Endothelial cell of umbilical vein (primary cell): ENCODE measurements around the gene NLGN1. TPM values are rescaled to one million over a fixed set of nuclear protein-coding genes. Genes with fewer than 3 reads are reported as not detected.
A peak's percentile ranks its signal among the peaks of the same experiment; 100 is the strongest.

Experiments
- BruUV-seq: library from RNA; stranded (reverse); fragments of 400-500 nt; replicated peaks from 2 replicates; lab custom pipeline; 2021; lab: Mats Ljungman, UMichigan
- CTCF ChIA-PET: fragments of 300-600, 350-600 bp; sonication (Branson Sonifier 250); formaldehyde crosslinking; loops from one replicate; lab custom pipeline; 2021; ENCODE audit warnings: antibody characterized with exemption, inconsistent platforms; lab: Charles Lee
- POLR2A ChIA-PET: fragments of 300-600, 350-600 bp; sonication (Branson Sonifier 250); formaldehyde crosslinking; loops from one replicate; lab custom pipeline; 2021; ENCODE audit warnings: antibody characterized with exemption, inconsistent platforms; lab: Charles Lee
- DNase-seq: peaks from one replicate; pipeline ENCODE4 v3.0.0-alpha.2; 2011; ENCODE audit warnings: low read depth, low spot score
- FAIRE-seq: peaks from 2 replicates; lab custom pipeline; 2011; peaks lifted over from hg19 to GRCh38; lab: Jason Lieb, UNC
- H2AFZ ChIP-seq: 2 replicates; pipeline ENCODE4 v1.6.0; 2012; ENCODE audit warnings: low read depth, low read length, control low read depth, inconsistent platforms
- H3K27ac ChIP-seq: 2 replicates; pipeline ENCODE4 v1.5.1; 2011; ENCODE audit warnings: low read depth, mild to moderate bottlenecking, control low read depth, low read length, moderate library complexity; ENCODE audit not compliant: insufficient read depth
- H3K27me3 ChIP-seq, 2 experiments: 2 replicates each; pipeline versions ENCODE4 v1.6.0 to v1.6.1; 2011; ENCODE audit warnings: low read length in 2 of 2, mixed read lengths in 1 of 2; ENCODE audit not compliant: control insufficient read depth in 2 of 2, insufficient read depth in 2 of 2
- H3K36me3 ChIP-seq, 2 experiments: 2 replicates in 1 of 2; 3 replicates in 1 of 2; pipeline ENCODE4 v1.5.1; 2011; ENCODE audit warnings: low read length in 2 of 2, mild to moderate bottlenecking in 1 of 2, moderate library complexity in 1 of 2; ENCODE audit not compliant: control insufficient read depth in 2 of 2, insufficient read depth in 2 of 2; ENCODE audit errors: extremely low read depth in 1 of 2
- H3K4me1 ChIP-seq: 3 replicates; pipeline ENCODE4 v1.5.1; 2011; ENCODE audit warnings: mild to moderate bottlenecking, low read length; ENCODE audit not compliant: control insufficient read depth, insufficient read depth; ENCODE audit errors: extremely low read depth
- H3K4me2 ChIP-seq: 2 replicates; pipeline ENCODE4 v1.6.1; 2011; ENCODE audit warnings: low read length, control low read depth, mixed read lengths; ENCODE audit not compliant: insufficient read depth
- H3K4me3 ChIP-seq, 3 experiments: fragments of 200-600 bp in 1 of 3; sonication (generic), shearing (Covaris generic) in 1 of 3; replicated peaks in 1 of 3; 2 replicates each; pipeline ENCODE4 v1.5.1; 2011 to 2016; ENCODE audit warnings: control low read depth in 3 of 3, low read length in 3 of 3, mild to moderate bottlenecking in 2 of 3, inconsistent platforms in 1 of 3, low read depth in 1 of 3, moderate library complexity in 1 of 3; ENCODE audit not compliant: insufficient read depth in 1 of 3
- H3K79me2 ChIP-seq: 2 replicates; pipeline ENCODE4 v1.6.0; 2012; ENCODE audit warnings: low read length, inconsistent platforms; ENCODE audit not compliant: control insufficient read depth, insufficient read depth
- H3K9ac ChIP-seq: replicated peaks from 2 replicates; pipeline ENCODE3; 2011; ENCODE audit warnings: low read length, control low read depth; ENCODE audit not compliant: insufficient read depth; ENCODE audit errors: extremely low read depth
- H3K9me1 ChIP-seq: replicated peaks from 3 replicates; pipeline ENCODE4 v1.6.0; 2011; ENCODE audit warnings: mild to moderate bottlenecking, low read length; ENCODE audit not compliant: control insufficient read depth, insufficient read depth; ENCODE audit errors: extremely low read depth
- H3K9me3 ChIP-seq: replicated peaks from 2 replicates; pipeline ENCODE4 v1.5.1; 2012; ENCODE audit warnings: low read length, inconsistent platforms; ENCODE audit not compliant: control insufficient read depth, insufficient read depth
- H4K20me1 ChIP-seq: replicated peaks from 2 replicates; pipeline ENCODE3; 2011; ENCODE audit warnings: mild to moderate bottlenecking, low read length; ENCODE audit not compliant: control insufficient read depth, insufficient read depth; ENCODE audit errors: extremely low read depth
- CTCF ChIP-seq, 2 donors: IDR thresholded peaks; 1 replicate in 1 of 2; 2 replicates in 1 of 2; pipeline ENCODE4 v1.5.1; 2011; ENCODE audit warnings: low read length in 2 of 2, mild to moderate bottlenecking in 2 of 2, moderate library complexity in 2 of 2, control low read depth in 1 of 2, inconsistent platforms in 1 of 2, low read depth in 1 of 2; ENCODE audit not compliant: insufficient read depth in 1 of 2; ENCODE audit errors: extremely low read depth in 1 of 2
- EZH2 ChIP-seq: IDR thresholded peaks from 2 replicates; pipeline ENCODE4 v1.6.1; 2012; ENCODE audit warnings: borderline replicate concordance, low read depth, mild to moderate bottlenecking, moderate library complexity, low read length, inconsistent platforms; ENCODE audit not compliant: severe bottlenecking
- FOS ChIP-seq: IDR thresholded peaks from 2 replicates; pipeline ENCODE4 v1.6.1; 2011; ENCODE audit warnings: mild to moderate bottlenecking, low read length, moderate library complexity, borderline replicate concordance; ENCODE audit not compliant: insufficient read depth
- GATA2 ChIP-seq: IDR thresholded peaks from 2 replicates; pipeline ENCODE4 v1.7.0; 2011; ENCODE audit warnings: low read depth, mild to moderate bottlenecking, moderate library complexity, mixed read lengths, low read length; ENCODE audit not compliant: insufficient read length, insufficient read depth
- JUN ChIP-seq: IDR thresholded peaks from 2 replicates; pipeline ENCODE4 v1.6.1; 2011; ENCODE audit warnings: borderline replicate concordance, low read depth; ENCODE audit not compliant: insufficient read length, insufficient read depth
- MAX ChIP-seq: IDR thresholded peaks from 2 replicates; pipeline ENCODE4 v1.6.1; 2011; ENCODE audit not compliant: insufficient read depth, insufficient read length
- MYC ChIP-seq: IDR thresholded peaks from one replicate; pipeline ENCODE4 v1.6.1; 2011; ENCODE audit warnings: mild to moderate bottlenecking, low read depth, low read length
- POLR2A ChIP-seq: IDR thresholded peaks from 2 replicates; pipeline ENCODE4 v1.6.1; 2012; ENCODE audit warnings: low read depth, mild to moderate bottlenecking, control low read depth, low read length
- POLR2AphosphoS5 ChIP-seq: IDR thresholded peaks from 2 replicates; pipeline ENCODE4 v1.6.1; 2012; ENCODE audit warnings: low read depth, mild to moderate bottlenecking, control low read depth, low read length, moderate library complexity; ENCODE audit not compliant: insufficient read depth
- dilution Hi-C: fragments of 300-500 bp; cut with MboI; formaldehyde crosslinking; loops from one replicate; pipeline ENCODE4 v1.15.0; 2019; ENCODE audit warnings: low sequenced_read_pairs; ENCODE audit not compliant: extremely low pct_ligation_motif_present
- intact Hi-C: fragments of 100-400 bp; cut with micrococcal nuclease; formaldehyde crosslinking; loops from one replicate; pipeline ENCODE4 v1.10.0; 2022
- polyA plus RNA-seq, 4 experiments: library from polyadenylated mRNA; depleted of rRNA in 3 of 4; stranded (reverse) in 3 of 4; unstranded in 1 of 4; fragments of >200 nt; gene quantifications; 2 replicates each; pipeline versions ENCODE4 v1.2.1 to v1.2.3, GENCODE V29; 2011 to 2012; ENCODE audit warnings: missing spikeins in 1 of 4
- total RNA-seq: library from RNA; stranded (reverse); gene quantifications from 2 replicates; pipeline ENCODE4 v1.2.3, GENCODE V29; 2021

Gene NLGN1
- total and polyA plus RNA-seq, 2 donors (not counting 3 experiments of a cell fraction or from before 2014, with no cell fraction given) = 7.9 to 16.3 TPM

DNA sequence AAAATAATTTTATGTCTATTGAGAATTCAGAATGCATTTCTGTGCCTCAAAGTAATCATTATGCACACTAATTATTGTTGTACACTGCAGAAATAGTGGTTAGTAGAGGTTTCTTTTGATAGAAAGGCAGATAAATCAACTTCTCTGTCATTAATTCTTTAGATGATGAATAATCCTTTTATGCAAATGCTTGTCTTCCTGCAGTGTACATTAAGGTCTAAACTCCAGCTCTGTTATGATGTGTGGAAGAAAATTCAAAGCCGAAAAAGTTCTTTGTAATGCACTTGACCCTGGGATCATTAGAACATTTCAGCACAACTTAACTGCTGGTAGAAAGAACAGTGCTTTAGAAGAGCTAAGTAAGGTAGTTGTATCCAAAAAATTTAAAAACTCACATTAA is 353.0 kb downstream of the NLGN1 start:
- FAIRE-seq (no peak), DNase-seq (no peak)
- no TSS peak for BruUV-seq
- no peaks in the 10 kb centered on the region for H3K36me3 ChIP-seq
- H3K4me2 ChIP-seq = peak overlapping the region; percentile 49
- no peak overlapping the region for H3K4me3 ChIP-seq
- intact Hi-C loops (no loop called here), dilution Hi-C loops (no loop called here)
- no peaks in the 10 kb centered on the region for H3K79me2 ChIP-seq
- peaks cover 52% of the 10 kb centered on the region for H3K4me1 ChIP-seq
- no peaks in the 10 kb centered on the region for H3K9me3 ChIP-seq
- no peaks in the 10 kb centered on the region for H3K9me1 ChIP-seq
- TF ChIP-seq GATA2 (no peak), POLR2AphosphoS5 (no peak), FOS (no peak), EZH2 (no peak), MYC (no peak), CTCF (IDR thresholded peaks at IDR 0.05; ENCODE audit: extremely low read depth in 1 of 2, insufficient read depth in 1 of 2, low read depth in 1 of 2, low read length in 2 of 2) (no peak), POLR2A (no peak), JUN (no peak), MAX (no peak)
- CTCF ChIA-PET = interaction anchor here (2.0 to 3.0 kb wide), 2 partner anchors 10 to 11 kb away, joined by 9 to 11 read pairs; no protein-coding TSS in a partner anchor
- H4K20me1 ChIP-seq = no peaks in the 10 kb centered on the region
- no peak overlapping the region for H2AFZ ChIP-seq
- POLR2A ChIA-PET = no interaction called here
- H3K27me3 ChIP-seq = no peaks in the 10 kb centered on the region
- peak overlapping the region; percentile 99 for H3K27ac ChIP-seq
- H3K9ac ChIP-seq = peak overlapping the region; percentile 83
